Hematopoietic multipotent progenitor cell treated with erythropoietin and hydrocortisone succinate and interleukin-3 and kit ligand, for 6 days (in vitro differentiated cells): ENCODE data around the gene TMEM9B.
"Not testable (repeated sequence)": the region's sequence is repeated elsewhere in the genome, so short reads cannot be mapped to it uniquely, and the experiment has no call there.

Experiments used
- DNase-seq: peaks from one replicate; pipeline ENCODE4 v3.0.0-alpha.2; 2015

Gene TMEM9B

DNA sequence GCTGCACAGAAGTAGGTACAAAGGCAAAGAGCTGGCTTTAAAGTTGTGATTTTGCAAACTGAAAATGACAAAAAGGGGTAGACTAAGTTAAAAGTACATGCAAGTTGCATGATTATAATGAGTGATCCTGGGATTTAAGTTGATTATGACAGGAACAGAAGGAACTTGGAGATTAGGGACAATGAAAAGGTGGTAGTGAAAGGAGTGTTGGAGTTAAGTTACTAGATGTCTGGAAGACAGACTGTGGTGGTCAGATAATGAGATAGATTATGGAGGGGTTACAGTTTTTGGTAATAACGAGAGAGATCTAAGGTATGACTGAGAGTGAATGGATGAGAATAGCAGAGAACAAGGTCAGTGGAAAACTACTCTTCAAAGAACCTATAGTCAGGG lies 7.7 kb upstream of the TMEM9B start:
- no peak for DNase-seq

DNA sequence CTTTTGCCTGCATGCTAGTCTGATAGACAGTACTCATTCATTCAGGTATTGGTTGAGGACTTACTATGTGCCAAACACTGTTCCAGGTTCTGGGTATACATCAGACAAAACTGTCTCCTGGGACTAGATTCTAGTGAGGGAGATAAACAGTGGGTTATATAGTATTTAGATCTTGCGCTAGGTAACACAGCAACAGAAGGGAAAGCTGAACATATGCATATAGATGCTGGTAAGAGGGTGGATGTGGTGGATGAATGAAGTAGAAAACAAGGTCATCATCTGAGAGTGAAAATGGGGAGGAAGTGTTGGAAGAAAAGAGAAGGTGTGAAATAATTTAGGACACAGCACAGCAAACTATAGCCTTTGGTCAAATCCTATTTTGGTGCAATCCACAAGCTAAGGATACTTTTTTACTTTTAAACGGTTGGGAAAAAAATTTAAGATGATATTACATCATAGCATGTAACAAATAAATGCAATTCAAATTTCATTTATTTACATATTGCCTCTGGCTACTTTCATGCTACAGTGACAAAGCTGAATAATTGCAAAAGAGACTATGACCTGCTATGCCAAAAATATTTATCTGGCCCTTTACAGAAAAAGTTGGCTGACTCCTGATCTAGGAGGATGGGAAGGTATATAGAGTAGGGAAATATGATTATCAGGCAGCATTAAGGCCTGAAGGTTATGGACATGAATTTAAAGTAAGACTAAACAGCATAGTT lies 7.1 kb upstream of the TMEM9B start:
- DNase-seq, result no peak

DNA sequence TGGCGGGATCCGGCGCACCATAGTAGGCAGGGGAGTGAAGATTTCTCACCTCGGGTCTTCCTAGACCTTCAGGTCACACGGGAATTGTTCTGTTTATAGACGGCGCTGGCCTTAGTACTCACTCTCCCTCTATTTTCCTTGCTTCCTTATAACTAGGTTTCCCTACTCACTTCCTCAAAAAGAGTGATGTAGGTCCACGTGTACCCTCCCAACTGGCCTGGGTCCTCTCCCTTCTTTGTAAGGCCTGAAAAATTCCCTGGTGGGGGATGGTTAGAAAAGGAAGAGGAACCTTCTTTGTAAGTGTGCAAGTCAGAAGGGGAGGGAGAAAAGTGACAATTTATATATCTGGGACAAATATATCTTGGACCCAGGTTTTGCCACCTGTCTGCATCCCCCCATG lies 2.9 kb upstream of the TMEM9B start:
- no peak for DNase-seq

DNA sequence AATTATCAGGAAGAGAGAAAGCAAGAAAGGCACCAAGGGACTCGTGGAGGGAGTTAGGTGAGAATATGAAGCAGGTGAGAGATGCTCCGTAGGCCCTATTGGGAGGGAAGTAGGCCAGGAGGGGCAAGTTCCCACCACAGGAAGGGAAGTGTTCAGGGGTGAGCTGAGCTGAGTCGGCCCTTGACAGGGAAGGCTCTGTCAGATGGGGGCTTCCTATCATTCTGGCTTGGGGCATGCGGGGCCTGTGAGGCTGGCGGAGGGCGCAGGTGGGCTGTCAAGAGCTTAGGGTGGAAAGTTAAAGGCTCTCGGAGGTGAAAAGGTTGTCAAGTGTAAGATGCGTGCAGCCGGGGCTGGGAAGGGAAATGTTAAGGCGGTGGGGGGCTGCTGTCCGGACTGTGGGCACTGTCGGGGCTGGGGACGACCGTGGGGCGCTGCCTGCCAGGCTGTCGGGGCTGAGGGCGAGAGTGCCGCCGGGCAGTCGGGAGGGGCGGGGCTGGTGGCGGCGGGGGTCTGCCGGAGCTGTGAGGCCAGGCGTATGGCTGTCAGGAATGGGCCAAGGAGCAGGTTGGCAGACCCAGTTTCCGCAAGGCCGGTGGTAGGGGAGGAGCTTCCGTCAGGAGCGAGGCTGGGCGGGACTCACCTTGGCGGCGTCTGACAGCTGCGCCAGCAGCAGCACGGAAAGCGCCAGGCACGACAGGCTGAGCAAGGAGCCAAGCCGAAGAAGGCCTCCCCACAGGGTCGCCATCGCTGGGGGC lies 496 bp downstream of the TMEM9B start:
- DNase-seq, result peak; percentile 91

DNA sequence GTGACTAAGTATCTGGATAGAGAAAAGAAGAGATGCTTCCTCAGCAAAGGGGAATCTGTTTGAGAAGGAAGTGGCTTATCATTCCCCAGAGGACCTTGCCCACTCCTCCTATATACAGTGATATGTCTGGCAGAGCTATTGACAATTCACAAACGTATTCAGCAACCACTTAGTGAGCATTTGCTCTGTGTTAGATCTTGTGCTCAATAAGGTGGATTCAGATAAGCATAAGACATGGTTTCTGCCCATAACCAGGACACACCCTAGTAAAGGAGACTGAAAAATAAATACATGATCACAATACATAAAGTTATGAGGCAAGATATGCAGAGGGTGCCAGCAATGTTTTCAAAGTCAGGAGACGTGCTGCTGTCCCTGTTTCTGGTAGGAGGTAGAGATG lies 1.4 kb downstream of the TMEM9B start:
- DNase-seq, result peak; percentile 94

DNA sequence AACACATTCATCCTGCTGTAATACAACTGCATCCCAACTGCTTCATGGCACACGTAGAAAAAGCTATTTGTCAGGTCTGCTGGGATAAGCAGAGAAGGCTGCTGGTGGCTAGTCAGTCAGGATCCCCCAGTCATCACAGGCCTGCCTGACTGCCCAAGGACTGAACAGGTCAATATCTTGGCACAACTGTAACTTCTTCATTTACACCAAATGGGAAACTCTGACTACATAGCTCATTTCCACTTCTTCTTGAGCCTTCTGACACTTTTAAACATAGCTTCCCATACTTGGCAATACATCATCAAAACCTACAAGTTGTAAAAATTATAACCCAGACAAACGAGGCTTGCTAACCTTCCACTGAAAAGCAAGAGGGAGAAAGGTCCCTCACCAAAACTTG lies 2.8 kb downstream of the TMEM9B start:
- DNase-seq, result no peak

DNA sequence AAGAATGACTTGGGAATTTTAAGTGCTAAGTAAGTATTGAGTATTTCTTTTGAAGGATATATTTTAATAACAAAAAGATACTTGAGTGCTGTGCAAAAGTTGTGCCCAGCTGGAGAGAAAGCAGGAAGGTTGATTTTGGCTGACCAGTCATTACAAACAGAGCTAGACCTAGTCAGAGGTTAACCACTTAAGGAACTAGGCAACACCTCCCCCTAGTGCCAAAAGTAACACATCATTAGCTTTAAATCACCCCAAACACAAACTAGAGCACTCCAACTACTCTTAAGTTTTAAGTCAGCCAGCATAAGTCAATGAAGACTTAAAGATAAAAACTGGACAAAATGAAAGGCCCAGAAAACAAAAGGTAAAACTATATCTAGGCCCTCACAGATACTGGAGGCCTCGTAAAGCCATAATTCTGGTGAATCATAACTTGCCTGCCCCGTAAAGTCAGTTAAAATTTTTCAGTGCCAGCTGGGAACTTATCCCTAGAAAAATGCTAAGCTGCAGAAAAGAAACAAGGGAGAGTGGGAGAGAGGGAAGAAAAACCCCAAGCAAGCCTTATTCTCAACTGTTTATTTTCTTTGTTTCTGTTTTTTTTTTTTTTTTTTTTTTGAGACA lies 4.6 kb downstream of the TMEM9B start:
- peak; percentile 91 for DNase-seq

DNA sequence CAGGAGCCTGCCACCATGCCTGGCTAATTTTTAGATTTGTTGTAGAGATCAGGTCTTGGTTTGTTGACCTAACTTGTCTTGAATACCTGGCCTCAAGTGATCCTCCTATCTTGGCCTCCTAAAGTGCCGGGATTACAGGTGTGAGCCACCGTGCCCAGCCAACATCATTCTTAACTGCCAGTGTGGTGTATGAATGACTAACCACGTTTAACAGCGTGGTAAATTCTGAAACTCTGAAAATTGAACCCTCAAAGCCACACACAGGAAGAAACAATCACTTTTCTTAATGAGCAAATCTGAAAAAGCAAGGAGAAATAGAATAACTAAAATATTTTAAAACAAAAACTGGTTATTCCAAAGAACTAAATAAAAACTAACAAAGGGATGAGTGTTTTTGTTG lies 7.4 kb downstream of the TMEM9B start:
- no peak for DNase-seq

DNA sequence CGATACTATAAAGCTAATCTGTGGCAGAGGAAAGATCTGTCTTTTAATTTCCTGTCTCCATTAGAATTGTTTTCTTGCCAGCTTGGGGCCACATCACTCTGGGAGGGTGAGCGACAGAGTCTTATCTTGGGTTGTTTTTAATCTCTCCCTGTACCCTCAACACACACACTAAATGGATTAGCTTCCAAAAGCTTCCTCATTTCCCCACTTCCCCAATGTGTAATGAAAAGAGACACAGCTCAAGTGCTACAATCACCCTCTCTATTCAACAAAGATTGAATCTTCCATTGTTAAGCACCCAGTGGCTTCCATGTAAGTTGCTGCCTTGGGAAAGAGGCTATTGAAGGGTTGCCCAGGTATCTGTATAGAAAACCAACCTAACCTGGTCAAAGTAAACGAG lies 15.4 kb downstream of the TMEM9B start:
- DNase-seq, result peak; percentile 61

DNA sequence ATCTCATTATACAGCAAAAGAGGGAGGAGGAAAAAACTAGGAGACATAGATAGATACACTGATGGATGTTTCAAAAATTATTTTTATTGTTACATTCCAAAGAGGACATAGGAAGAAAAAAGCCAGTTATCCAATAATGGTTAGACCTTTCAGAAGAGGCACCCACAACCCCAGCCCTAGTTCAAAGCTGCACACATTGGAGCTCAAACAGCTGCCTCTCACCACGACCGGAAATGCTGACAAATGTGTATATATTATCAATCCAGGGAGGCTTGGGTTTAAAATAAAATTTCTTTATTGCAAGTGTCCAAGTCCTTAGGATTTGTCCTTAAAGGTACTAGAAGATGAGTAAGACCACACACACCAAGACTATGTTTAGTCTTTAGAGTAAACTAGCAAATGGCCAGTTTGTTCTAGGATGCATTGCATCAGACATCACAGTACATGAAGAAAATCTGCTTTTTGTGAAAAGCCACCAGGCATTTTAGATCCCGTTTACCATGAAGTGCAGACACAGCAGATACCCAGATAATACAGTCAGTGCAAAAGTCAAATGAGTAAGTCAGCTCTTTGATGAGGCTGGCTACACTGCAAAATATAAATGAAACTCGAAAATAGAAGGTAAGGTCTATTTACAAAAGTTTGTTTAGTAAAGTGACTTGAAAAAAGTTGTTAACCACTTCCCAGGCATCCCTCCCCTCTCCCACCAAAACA lies 16.9 kb downstream of the TMEM9B start:
- DNase-seq, result no peak

DNA sequence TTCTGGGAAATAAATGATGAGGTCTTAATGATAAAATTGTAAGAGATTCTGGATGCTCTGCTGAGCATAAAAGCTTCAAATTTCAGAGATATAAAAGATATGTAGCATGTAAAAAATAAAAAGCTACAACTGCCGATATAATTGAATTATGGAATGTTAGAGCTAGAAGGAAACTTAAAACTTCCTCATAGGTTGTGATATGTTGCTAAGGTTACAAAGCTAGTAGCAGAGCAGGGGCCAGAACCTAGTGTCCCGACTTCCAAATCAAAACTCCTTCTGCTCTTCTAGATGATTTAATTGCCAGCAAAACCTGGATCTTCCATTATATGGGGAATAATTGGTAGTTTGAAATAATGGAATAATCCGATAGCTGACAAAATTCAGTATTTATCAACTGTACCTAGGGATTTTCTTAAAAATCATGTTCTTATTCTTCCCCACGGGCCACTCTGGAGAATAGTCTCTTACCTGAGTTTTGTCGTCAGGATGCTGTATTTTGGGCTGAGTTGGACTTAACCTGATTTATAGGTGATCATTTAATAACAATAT lies 21.6 kb downstream of the TMEM9B start, which contains the start of gene ASCL3:
TSS of gene ASCL3 (minus strand) at position 499 of the 549 bp plus-strand sequence. CDS start 4,855 bp downstream, outside the sequence.
- no peak for DNase-seq

DNA sequence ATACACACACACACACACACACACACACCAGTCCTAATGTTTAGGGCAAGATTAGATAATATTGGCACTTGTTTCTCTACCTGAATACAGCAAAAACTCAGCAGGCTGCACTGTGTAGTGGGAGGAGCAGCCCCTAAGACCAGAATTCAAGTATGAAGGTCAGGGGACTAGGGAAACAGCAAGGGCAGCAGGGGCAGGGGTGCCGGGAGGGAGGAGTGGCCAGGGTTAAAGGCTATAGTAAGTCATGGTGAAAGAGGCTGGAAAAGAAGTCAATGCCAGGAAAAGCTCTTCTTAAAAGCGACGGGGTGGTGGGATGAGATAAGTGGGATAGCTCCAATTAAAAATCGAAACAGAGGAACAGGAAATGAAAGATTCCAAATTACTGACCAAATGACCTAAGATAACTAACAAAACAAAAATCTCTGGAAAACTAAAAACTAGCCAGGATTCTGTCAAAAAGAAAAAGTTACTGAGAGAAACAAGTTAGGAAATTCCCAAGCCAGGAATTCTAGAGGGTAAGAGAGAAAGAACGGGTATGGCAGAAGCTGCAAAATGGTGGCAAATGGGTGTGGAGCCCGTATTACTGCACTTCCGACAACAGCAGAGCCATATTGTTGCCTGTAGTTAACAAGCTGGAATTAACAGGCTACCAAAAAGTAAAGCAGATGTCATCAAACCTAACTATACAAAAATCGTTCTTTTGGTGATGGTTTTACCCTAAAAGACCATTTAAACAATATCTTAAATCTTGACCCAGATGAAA lies 22.7 kb downstream of the TMEM9B start:
- DNase-seq, result no peak

DNA sequence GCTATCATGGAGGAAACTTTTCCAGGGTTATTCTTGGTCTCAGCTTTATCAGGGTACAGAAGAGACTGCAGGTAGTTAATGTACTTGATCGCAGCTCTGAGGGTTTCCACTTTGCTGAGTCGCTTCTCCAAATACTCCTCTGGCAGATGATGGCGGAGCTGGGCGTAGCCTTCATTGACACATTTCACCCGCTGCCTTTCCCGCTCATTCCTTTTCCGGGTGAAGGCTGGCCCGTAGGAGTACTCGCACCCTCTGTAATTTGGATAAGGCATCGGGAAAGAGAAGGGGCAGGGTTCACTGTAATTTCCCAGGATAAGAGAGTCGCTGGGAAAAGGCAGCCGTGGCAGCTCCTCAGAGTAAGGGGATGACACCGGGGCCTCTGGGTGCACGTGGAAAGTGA lies 26.6 kb downstream of the TMEM9B start:
- no peak for DNase-seq

DNA sequence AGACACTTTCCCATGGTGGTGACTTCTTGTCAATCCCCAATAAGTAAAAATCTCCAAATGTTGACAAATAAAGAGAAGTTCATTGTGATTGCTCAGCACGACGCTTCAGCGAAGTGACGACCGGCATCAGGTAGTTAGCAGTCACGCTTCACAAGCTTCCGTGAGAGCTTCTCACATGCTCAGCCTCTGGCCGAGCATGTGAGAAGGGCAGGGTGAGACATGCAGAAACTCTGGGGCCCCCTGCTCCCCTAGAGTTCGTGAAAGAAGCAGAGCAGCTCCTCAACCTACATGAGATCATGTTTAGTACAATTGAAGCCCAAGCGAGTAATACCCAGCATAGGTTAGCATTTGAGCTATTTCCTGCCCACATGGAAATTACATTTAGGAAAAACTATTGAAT lies 27.1 kb downstream of the TMEM9B start:
- no peak for DNase-seq

DNA sequence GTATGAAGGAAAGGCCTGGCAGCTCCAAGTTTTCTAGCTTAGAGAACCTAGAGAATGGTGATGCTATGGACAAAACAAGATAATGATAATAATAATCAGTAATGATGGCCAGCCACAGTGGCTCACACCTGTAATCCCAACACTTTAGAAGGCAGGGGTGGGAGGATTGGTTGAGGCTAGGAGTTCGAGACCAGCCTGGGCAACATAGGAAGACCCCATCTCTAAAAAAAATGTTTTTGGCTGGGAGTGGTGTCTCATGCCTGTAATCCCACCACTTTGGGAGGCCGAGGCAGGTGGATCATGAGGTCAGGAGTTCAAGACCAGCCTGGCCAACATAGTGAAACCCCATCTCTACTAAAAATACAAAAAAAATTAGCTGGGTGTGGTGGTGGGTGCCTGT lies 28.5 kb downstream of the TMEM9B start:
- not testable (repeated sequence) for DNase-seq

DNA sequence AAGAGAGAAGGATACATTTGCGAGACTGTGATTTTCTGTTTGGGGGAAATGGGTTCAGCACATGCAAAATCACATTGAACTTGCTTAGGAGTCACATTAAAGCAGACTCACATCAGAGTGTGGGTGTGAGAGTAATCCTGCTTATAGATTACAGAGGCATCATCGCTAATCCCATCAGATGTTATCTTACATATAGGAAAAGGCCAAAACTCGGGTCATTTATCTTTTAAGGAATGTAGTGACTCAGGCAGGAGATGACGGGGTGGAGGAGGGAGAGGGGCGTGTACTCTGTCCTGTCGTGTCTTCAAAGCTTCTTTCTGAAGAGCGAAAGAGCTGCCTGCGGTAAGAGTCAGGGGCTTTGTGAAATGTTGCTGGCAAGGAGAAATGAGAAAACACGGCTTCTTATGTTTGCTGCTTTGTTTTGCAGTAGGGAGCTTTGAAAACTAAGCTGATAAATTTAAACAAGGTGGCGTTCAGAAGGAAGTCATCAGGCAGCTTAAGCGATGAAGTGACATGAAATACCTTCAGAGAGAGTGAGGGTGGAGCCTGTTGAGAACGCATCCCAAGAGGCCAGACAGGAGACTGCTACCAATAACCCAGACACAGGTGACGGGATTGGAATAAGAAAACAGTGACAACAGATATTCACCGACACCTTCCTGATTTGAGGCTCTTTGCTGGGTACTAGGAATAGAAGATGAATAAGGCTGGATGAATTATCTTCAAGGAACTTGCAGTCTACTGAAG lies 29.3 kb downstream of the TMEM9B start:
- DNase-seq, result no peak

DNA sequence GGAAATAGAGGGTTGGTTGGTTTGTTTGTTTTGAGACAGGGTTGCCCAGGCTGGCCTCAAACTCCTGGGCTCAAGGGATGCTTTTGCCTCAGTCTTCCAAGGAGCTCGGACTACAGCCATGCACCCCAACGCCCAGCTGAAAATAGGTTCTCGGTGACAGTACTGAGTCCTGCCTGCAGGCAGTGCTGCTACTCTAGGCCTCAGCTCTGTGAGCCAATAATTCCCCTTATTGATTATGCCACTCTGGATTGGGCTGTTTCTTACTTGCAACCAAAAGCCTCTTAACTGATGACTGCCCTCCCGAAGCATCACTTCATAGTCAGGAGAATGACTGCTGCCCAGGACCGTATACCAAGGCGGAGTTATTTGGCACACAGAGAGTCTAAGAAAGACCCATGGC lies 30.3 kb downstream of the TMEM9B start:
- no peak for DNase-seq

DNA sequence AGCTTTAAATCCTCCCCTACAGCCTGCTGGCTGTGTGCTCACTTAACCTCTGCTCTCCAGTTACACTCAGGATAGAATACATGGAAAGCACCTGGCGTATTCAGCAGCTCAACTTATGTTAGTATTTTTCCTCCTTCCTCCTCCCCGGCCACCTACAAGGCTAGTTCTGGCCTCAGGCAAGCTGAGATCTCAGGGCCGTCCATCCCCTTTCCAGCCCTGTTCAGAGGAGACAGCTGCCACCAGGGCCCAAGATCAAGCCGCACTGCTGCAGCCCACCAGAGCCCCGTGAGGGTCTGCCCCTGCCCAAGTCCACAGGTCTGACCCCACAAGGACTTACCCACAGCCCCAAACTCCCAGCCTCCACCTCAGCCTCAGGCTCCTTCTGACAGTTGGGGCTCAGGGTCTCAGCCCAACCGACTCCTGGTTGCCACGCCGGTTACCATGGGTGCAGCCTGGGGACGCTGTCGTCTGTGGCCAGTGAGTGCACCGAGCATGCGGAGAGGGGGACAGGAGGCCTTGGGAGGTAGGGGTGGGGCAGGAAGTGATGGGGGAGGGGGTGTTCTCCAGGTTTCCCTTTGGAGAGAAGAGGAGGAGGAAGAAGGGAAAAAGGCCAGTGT lies 31.6 kb downstream of the TMEM9B start, which contains the start of gene C11orf16:
TSS of gene C11orf16 (minus strand) at position 384 of the 617 bp plus-strand sequence. CDS start 639 bp downstream, outside the sequence.
- no peak for DNase-seq

DNA sequence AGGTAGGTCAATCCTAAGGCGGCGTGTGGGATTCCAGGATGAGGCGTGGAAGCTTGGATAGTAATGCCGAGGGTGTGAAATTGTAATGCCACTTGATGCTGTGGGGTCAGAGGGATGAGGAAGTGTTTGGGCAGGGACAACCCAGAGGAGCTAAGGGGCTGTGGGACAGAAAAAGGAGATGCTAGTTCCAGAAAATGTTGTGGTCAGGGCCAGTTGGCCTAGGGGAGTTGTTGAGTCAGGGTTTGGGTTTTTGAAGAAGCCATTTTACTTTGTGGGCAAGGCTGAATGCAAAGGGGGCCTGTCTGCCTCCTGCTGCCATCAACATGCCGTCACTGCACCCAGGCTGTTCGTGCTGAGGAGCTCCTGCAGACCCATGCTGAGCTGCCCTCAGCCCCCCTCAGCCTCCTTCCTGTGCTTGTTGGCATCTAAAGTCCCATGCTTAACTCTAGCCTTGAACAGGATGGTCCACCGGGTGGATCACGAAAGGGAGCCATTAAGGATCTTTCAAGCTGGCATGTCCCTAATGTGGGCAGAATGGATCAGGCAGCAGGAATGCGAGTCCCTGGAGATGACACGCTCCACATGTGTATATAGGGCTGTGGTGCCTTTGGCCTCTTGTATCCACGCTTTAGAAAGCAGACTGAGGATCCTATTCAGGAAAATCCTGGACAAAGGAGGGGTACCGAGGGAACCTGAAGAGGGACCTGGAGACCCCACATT lies 33.6 kb downstream of the TMEM9B start:
- no peak for DNase-seq

DNA sequence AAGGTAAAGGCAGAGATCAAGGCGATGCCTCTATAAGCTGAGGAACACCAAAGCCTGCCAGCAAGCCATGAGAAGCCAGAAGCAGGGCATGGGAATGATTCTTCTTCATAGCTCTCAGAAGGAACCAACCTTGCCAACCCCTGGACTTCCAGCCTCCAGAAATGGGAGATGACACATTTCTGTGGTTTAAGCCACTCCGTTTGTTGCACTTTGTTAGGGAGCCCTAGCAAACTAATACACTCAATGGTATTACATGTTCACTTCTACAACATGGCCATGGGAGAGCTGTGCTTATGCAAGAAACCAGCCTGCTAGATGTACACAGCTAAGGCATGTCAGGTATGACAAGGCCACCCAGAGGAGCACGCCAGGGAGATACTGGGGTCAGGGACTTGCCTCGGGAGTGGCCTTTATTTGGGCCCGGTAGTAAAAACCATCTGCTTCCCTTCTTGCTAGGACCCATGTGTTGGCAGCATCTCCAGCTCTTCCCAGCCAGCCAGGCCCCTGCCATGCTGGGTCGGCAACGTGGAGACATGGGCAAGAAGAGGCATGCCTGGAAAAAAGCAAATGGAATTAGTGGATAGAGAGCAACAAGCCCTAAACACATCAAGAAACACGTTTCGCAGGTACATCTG lies 35.1 kb downstream of the TMEM9B start:
- no peak for DNase-seq
